Measurements from ENCODE around the gene MZF1.

Gene MZF1

GRCh38 chr19:58569943-58570670 lies 3.0 kb downstream of the MZF1 start:
- no peak for DNase-seq

- DNase-seq: no peak
Observed at GRCh38 chr19:58569191-58569942, 3.8 kb downstream of the MZF1 start.

GRCh38 chr19:58568453-58569130 lies 4.5 kb downstream of the MZF1 start:
- DNase-seq: no peak

- no peak for DNase-seq
Observed at GRCh38 chr19:58566989-58567388, 6.1 kb downstream of the MZF1 start.

GRCh38 chr19:58563823-58564222 lies 9.3 kb downstream of the MZF1 start:
- no peak for DNase-seq

GRCh38 chr19:58563034-58563573 lies 10.0 kb downstream of the MZF1 start:
- no peak for DNase-seq

- no peak for DNase-seq
Observed at GRCh38 chr19:58562122-58563033, 10.8 kb downstream of the MZF1 start.

- no peak for DNase-seq
Observed at GRCh38 chr19:58561373-58562121, 11.6 kb downstream of the MZF1 start.

- no peak for DNase-seq
Observed at GRCh38 chr19:58560921-58561320, 12.2 kb downstream of the MZF1 start.

GRCh38 chr19:58560007-58560887 lies 12.9 kb downstream of the MZF1 start:
- no peak for DNase-seq

- DNase-seq: no peak
Observed at GRCh38 chr19:58559275-58560006, 13.7 kb downstream of the MZF1 start.

GRCh38 chr19:58558623-58559274 lies 14.4 kb downstream of the MZF1 start:
- DNase-seq: no peak

GRCh38 chr19:58558066-58558622 lies 15.0 kb downstream of the MZF1 start, which contains the start of gene UBE2M:
TSS of gene UBE2M (minus strand) at chr19:58558611. CDS start at chr19:58558381, 230 bp downstream.
- DNase-seq: no peak

GRCh38 chr19:58557221-58558065 lies 15.7 kb downstream of the MZF1 start:
- DNase-seq: no peak

- no peak for DNase-seq
Observed at GRCh38 chr19:58556622-58557220, 16.4 kb downstream of the MZF1 start.

GRCh38 chr19:58555920-58556621 lies 17.1 kb downstream of the MZF1 start:
- no peak for DNase-seq
